GM12864 (cell line): Measurements from ENCODE around the gene PHF21A.

ENCODE experiments used
- DNase-seq: peaks from one replicate; pipeline ENCODE4 v3.0.0-alpha.2; 2011; ENCODE audit warnings: low read depth
- H3K4me3 ChIP-seq: 2 replicates; pipeline ENCODE4 v1.5.1; 2011; ENCODE audit warnings: mild to moderate bottlenecking, low read depth, low read length, control low read depth
- CTCF ChIP-seq: IDR thresholded peaks from 2 replicates; pipeline ENCODE4 v1.5.1; 2011; ENCODE audit warnings: low read depth, mild to moderate bottlenecking, moderate library complexity, low read length, control low read depth, inconsistent platforms; ENCODE audit errors: missing control alignments

The PHF21A gene

GRCh38 chr11:46044601-46045000, 76.7 kb downstream of the PHF21A start:
- DNase-seq: no peak
- H3K4me3 ChIP-seq: no peak overlapping the region
- TF ChIP-seq CTCF: no peak

- DNase-seq: no peak
- no peak for TF ChIP-seq CTCF
- no peak overlapping the region for H3K4me3 ChIP-seq
Observed at GRCh38 chr11:46039990-46040389, 81.3 kb downstream of the PHF21A start.

- no peak for DNase-seq
- H3K4me3 ChIP-seq: no peak overlapping the region
- no peak for TF ChIP-seq CTCF
Observed at GRCh38 chr11:46038529-46038928, 82.7 kb downstream of the PHF21A start.

GRCh38 chr11:46036969-46037368, 84.3 kb downstream of the PHF21A start:
- H3K4me3 ChIP-seq: no peak overlapping the region
- DNase-seq: no peak
- TF ChIP-seq CTCF: no peak

GRCh38 chr11:46036009-46036408, 85.2 kb downstream of the PHF21A start:
- no peak overlapping the region for H3K4me3 ChIP-seq
- DNase-seq: no peak
- TF ChIP-seq CTCF: no peak

GRCh38 chr11:46034041-46034440, 87.2 kb downstream of the PHF21A start:
- H3K4me3 ChIP-seq: no peak overlapping the region
- no peak for DNase-seq
- no peak for TF ChIP-seq CTCF

- DNase-seq: no peak
- H3K4me3 ChIP-seq: no peak overlapping the region
- no peak for TF ChIP-seq CTCF
Observed at GRCh38 chr11:46026606-46027293, 94.5 kb downstream of the PHF21A start.
